Fibroblast of peridontal ligament (primary cell): ENCODE results near the gene INPP5D.
"Not testable (repeated sequence)": the region's sequence is repeated elsewhere in the genome, so short reads cannot be mapped to it uniquely, and the experiment has no call there.

ENCODE experiments used
- DNase-seq: peaks from one replicate; pipeline ENCODE4 v3.0.0-alpha.2; 2010; ENCODE audit errors: extremely low read depth

Gene INPP5D

GRCh38 chr2:233093721-233094120 is 33.6 kb downstream of the INPP5D start:
- no peak for DNase-seq

GRCh38 chr2:233094614-233095013 is 34.5 kb downstream of the INPP5D start:
- no peak for DNase-seq

GRCh38 chr2:233096006-233096405 is 35.9 kb downstream of the INPP5D start:
- no peak for DNase-seq

GRCh38 chr2:233098618-233099017 is 38.5 kb downstream of the INPP5D start:
- DNase-seq = peak; percentile 5

GRCh38 chr2:233099820-233100191 is 39.7 kb downstream of the INPP5D start:
- DNase-seq = not testable (repeated sequence)

GRCh38 chr2:233100192-233100998 is 40.3 kb downstream of the INPP5D start:
- DNase-seq = no peak

GRCh38 chr2:233101141-233101540 is 41.0 kb downstream of the INPP5D start:
- DNase-seq = no peak

- no peak for DNase-seq
Observed at GRCh38 chr2:233101816-233102215, 41.7 kb downstream of the INPP5D start.

- DNase-seq = no peak
Observed at GRCh38 chr2:233105156-233105895, 45.2 kb downstream of the INPP5D start.

- DNase-seq = no peak
Observed at GRCh38 chr2:233105930-233106329, 45.8 kb downstream of the INPP5D start.

- DNase-seq = no peak
Observed at GRCh38 chr2:233107011-233107410, 46.9 kb downstream of the INPP5D start.

GRCh38 chr2:233107831-233108300 is 47.7 kb downstream of the INPP5D start:
- no peak for DNase-seq

- DNase-seq = no peak
Observed at GRCh38 chr2:233108611-233109490, 48.7 kb downstream of the INPP5D start.

- DNase-seq = no peak
Observed at GRCh38 chr2:233111427-233111826, 51.3 kb downstream of the INPP5D start.

GRCh38 chr2:233112329-233112728 is 52.2 kb downstream of the INPP5D start:
- no peak for DNase-seq

- DNase-seq = no peak
Observed at GRCh38 chr2:233112776-233113452, 52.8 kb downstream of the INPP5D start.

GRCh38 chr2:233114421-233114861 is 54.3 kb downstream of the INPP5D start:
- DNase-seq = no peak

GRCh38 chr2:233115121-233115520 is 55.0 kb downstream of the INPP5D start:
- no peak for DNase-seq

- DNase-seq = peak; percentile 35
Observed at GRCh38 chr2:233115741-233116140, 55.6 kb downstream of the INPP5D start.

- DNase-seq = no peak
Observed at GRCh38 chr2:233116946-233117345, 56.8 kb downstream of the INPP5D start.

- DNase-seq = no peak
Observed at GRCh38 chr2:233117351-233117750, 57.2 kb downstream of the INPP5D start.
